RPMI8226 (cell line): ENCODE measurements around the gene PODXL2.
"Not testable (repeated sequence)": the region's sequence is repeated elsewhere in the genome, so short reads cannot be mapped to it uniquely, and the experiment has no call there.

Experiments
- DNase-seq: peaks from one replicate; pipeline ENCODE4 v3.0.0-alpha.2; 2015

Gene PODXL2

DNA sequence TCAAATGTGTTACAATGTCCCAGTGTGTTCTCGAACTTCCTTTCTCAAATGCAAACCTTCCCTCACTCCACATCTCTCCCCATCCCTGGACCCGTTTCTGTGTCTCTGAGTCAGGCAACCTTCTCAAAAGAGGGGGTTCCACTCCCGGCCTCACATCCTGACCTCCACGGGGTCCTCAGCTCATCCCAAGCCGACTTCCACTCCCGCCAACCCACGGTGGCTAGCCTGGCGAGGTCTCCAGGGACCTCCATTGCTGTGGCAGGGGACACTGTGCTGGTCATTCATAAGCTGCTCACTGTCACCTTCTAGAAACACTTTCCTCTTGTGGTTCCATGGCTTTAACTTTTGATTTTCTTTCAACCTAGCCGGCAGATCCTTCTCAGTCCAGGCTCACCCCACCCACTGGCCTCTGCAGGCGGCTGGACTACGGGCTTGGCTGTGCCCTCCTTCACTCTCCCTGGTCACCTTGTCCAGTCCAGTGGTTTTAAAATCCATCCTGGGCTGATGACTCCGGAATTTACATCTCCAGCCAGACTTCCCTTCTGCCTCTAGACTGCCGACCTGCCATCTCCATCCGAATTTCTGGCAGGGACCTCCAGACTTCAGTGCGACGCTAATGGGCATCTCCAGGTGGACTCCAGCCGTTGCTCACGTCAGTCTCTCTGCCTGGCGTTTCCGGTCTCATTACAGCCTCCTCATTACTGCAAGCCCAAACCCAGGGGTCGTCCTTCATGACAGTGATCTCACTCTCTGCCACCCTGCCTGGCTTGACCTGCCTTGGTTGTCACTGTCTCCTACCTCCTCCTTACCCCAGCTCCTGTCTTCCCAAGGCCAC, 63.7 kb downstream of the PODXL2 start:
- DNase-seq: no peak

DNA sequence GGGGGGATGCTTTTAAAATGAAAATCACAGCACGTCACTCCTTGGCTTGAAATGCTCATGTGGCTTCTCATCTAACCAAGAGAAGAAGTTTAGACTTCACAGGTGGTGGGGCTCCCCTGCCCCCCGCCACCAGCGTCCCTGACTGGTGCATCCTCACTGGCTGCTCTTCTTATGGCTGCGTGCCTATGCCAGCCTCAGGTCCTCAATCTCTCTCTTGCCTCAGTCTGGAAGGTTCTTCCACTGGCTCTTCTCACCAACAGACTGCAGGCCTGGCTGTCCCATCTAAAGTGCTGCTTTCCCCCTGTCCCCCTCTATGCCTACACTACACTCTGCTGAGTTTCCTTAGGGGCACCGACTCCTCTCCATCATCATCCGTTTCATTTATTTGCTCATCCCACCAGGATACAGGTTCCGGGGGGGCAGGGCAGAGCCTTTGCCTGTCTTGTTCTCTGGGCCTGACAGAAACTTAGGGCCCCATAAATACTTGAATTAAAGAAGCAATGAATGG, 64.4 kb downstream of the PODXL2 start:
- DNase-seq: no peak

- DNase-seq: peak; percentile 44
These were observed 65.7 kb downstream of the PODXL2 start for GRCh38 chr3:127694467-127695215.

GRCh38 chr3:127697551-127698240, 68.7 kb downstream of the PODXL2 start:
- DNase-seq: peak; percentile 25

DNA sequence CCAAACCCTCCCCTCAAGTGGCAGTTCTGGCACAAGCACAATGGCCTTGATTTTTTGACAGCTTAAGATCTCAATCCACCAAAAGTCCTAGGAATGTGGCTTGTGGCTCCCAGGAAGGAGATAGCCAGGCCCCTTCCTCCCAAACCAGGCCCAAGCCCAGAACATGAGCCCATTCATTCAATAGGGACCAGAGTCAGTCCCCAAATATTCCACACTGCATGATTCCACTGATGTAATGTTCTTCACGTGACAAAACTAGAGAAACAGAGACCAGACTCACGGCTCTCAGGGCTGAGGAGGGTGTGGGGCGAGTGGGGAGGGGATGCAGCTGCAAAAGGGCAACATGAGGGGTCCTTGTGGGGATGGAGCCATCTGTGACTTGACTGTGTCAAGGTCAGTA, 69.3 kb downstream of the PODXL2 start:
- no peak for DNase-seq

DNA sequence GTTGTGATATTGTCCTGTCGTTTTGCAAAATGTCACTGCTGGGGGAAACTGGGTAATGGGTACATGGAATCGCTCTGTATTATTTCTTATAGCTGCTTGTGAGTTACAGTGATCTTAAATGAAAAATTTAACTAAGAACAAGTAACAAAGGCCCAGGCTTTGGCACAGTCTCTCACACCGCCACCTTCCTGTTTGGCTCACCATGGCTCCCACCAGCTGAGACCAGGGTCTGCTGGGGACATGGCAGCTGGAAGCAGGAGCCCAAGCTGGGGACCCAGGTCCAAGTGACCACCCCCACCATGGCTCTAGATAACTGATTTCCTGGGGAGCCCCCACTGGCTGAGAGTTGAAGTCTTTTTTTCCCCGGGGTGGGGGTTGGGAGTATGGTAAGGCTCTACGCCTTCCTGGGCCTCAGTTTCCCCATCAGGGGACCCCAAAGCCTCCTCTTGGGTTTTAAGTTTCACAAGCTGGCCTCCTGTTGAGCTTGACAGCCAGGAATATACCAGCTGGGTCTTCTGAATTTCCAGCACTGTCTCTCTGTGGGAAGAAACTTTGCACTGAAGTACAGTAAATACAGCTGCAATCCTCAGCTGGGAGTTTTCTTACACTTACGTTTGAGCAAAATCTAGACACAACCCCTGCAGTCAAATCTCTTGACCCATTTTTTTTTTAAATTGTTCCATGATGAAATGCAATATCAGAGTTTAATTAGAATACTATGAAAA, 69.9 kb downstream of the PODXL2 start:
- DNase-seq: no peak

- no peak for DNase-seq
These were observed 70.7 kb downstream of the PODXL2 start for GRCh38 chr3:127699416-127700300.

- DNase-seq: no peak
These were observed 71.4 kb downstream of the PODXL2 start for GRCh38 chr3:127700406-127700805.

DNA sequence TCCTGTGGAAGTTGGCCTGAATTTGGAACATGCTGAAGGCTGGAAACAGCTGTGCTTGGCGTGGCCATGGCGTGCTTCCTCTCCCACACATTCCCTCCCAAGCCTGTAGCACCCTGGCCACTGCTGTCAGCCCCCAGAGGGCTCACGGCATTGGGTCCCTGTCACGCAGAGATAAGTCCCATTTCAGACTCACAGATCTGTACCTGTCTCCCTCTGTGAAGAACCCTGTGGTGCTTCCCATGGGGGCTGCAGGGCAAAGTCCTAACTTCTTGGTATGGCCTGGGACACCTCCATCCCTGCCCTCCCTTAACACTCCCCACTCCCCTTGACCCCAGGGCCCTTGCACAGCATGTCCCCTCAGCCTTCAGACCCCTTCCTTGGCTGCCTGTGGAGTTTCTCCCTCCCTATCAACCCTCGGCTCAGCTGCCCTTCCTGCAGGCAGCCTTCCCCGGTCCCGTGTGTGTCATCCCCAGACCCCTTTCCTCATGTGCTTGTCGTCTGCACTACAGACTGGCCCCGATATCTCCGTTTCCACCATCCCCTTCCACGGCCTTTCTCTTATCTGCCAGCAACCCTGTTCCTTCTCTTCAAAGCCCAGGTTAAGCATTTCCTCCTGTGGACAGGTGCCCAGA, 72.4 kb downstream of the PODXL2 start:
- no peak for DNase-seq

DNA sequence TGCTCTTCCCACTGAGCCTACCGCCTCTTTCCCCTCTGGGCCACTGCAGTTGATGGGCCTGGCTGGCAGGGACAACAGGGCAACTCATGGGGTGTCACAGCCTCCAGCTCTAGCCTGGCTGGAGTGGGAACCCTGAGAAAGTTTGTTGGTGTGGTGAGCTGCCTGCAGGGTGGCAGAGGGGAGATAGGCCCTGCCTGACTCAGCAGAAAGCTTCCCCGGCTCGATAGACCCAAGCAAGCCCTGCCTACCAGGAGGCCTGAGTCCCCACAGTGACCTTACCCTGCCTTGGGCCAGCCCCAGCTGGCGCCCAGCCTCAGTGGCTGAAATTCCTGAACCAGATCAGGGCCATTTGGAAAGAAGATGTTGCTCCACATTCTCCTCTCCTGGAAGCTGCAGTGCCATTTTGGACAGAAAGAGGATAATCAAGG, 73.2 kb downstream of the PODXL2 start:
- no peak for DNase-seq

- DNase-seq: not testable (repeated sequence)
These were observed 75.9 kb downstream of the PODXL2 start for GRCh38 chr3:127704840-127705239.

DNA sequence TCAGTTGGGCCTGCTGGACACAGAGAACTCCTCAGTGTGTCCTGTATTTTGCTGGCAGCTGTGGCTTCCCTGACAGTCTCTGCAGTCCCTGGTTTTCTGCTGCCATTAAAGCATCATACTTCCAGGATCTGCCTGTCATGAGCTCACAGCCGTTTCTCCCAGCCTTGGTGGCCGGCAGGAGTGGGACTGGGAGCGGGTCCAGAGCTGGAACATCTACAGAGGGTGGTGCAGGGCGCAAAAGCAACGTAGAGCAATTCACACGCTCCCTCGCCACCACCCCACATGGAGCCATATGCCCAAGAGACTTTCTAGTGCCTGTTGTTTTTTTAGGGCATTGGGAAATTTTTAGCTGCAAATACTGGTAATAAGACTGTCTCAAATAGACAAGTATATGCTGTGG, 77.3 kb downstream of the PODXL2 start:
- DNase-seq: no peak

DNA sequence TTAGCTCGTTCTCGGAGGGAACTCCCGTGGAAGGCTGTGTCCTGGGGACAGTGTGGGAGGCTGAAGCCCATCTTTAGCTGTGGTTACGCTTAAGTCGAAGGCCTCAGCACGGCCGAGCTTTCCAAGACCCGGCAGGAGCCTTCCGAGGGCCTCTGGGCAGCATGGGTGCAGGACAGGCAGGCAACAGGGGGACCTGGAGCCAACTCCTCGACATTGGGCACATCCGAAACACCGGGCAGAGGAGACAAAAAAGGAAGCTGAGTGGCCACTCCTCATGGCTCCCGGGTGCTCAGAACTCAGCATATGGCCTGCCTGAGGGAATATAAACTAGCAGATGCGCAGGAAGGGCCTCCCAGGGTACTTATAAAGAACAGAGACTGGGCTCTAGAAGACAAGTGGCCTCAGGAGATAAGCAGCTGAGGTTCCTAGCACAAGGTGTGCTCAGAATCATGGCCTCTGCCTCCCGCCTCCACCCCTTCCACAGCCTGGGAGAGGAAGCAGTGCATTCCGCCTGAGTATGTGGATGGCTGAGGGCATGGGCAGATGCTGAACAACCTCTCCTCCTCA, 77.9 kb downstream of the PODXL2 start:
- DNase-seq: no peak

DNA sequence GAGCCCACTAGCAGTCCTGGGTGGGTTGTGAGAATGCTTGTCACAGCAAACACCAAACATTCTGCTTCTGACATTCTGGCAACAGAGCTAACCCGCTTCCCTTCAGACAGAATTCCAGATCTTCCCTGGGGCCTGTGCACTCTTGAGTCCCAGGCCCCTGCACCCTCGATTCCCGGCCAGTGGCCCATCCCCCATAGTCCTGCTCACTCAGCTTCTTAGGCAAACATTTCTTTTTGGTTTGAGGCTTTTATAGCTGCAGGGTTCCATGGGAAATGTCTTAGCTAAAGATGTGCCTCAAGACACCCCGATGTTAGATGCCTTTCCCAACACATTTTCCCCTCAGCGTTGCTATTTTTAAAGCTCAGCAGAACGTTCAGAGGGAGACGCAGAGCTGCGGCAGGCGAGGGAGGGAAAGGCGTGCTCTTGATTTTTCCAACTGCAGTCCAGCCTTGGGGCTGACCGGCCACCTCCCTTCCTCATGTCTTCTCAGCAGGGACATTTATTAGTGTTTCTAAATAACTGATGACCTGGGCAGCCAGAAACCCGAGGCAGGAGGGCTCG, 78.9 kb downstream of the PODXL2 start:
- no peak for DNase-seq

DNA sequence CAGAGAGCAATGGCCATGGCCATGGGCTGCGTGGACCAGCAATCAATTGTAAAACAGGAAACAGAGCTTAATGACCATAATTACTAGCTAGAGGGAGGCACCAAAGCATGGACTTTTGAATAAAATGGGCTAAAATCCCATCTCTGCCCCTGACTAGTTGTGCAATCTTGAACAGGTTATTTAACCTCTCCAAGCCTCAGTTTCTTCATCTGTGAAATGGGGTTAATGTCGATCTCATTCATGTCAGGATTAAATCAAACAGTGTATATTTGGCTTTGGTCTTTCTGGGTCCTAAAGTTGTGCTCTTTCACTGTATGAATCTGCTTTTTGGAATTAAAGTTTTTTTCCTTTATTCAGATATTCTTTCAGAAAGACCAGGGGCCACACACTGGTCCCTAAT, 79.9 kb downstream of the PODXL2 start:
- DNase-seq: no peak

DNA sequence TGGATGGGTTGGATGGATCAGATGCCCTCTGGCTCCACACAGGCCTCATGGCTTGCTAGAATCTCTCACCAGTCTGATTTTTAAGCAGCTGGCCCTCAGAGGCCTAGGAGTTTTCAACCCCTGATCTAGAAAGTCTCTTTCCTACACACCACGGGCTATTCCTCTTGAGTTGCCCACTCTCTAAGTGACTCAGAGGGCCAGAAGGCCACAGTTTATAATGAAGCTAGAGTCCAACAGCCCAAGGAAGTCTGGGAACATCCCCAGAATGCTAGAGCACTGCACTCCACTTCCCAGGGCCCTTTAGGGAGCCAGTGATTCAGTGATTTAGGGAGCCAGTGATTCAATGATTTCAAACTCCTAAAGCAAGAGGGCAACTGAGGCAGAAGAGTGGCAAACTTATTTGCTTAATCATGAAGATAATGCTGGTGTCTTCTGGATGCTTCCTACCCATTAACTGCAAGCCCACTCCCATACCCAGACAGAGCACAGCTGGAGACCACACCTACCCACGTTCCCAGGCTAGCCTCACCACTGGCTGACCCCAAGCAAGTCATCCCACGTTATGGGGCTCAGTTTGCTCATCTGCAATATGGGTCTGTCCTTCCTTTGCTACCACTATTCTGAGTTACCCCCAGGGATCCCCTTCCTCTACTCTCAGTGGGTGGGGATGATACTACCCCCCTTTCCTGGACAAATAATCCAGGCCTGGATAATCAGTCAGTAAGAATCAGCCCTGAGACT, 80.5 kb downstream of the PODXL2 start:
- no peak for DNase-seq

- no peak for DNase-seq
These were observed 81.4 kb downstream of the PODXL2 start for GRCh38 chr3:127710155-127710941.

DNA sequence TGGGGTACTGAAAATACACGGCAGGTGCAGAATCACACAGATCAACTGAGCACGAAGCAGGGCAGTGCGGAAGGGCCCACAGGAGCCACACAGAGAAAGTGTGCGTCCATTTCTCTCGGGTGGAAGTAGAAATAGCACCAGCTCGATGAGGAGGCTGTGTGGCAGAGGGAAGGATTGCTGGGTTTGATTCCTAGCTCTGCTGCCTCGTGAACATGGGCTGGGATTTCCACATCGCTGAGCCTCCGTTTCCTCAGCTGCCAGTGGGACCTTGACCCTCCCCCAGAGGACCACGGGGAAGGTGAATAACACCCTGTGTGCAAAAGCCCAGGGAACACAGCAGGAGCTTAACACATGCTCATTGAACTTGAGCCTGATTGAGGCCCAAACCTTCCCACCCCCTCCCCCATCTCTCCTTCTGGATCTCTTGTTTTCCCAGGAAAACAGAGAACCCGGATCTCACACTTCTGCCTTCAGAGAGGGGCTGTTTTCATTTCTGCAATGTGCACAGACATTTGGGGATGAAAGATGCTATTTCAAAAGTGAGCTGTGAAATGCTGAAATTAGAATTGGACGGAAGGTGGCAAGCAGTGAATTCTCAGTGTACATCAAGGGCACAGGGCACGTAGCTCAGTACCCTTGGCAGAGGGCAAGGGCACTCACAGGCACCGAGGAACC, 82.2 kb downstream of the PODXL2 start:
- DNase-seq: no peak
